K562 (cell line): Measurements from ENCODE around the gene FKBP8. TPM values are rescaled to one million over a fixed set of nuclear protein-coding genes. Genes with fewer than 3 reads are reported as not detected.

Experiments used
- CHCHD3 ChIP-seq: fragments of 250-450 bp; sonication (Bioruptor Pico); IDR thresholded peaks from 2 replicates; pipeline ENCODE4 v2.1.2; 2022; ENCODE audit warnings: mild to moderate bottlenecking
- FOXP1 ChIP-seq: sonication (generic); formaldehyde crosslinking; IDR thresholded peaks from 2 replicates; pipeline ENCODE4 v1.8.0; 2022; ENCODE audit warnings: mild to moderate bottlenecking, missing genetic modification reagents
- HDAC3 ChIP-seq: fragments of 450-650 bp; IDR thresholded peaks from 2 replicates; pipeline ENCODE4 v1.6.1; 2018; ENCODE audit warnings: borderline replicate concordance, mild to moderate bottlenecking, moderate library complexity; ENCODE audit not compliant: partially characterized antibody
- HNRNPUL1 ChIP-seq: fragments of 200-400 bp; formaldehyde crosslinking; IDR thresholded peaks from 2 replicates; pipeline ENCODE4 v1.6.1; 2017; ENCODE audit warnings: low read length
- NR2C2 ChIP-seq, 2 experiments: fragments of 200-800 bp in 1 of 2; sonication (Bioruptor generic) in 1 of 2; sonication (generic) in 1 of 2; formaldehyde crosslinking in 1 of 2; IDR thresholded peaks; 2 replicates each; pipeline versions ENCODE4 v1.6.1 to v1.8.0; 2016 to 2022; ENCODE audit warnings: mild to moderate bottlenecking in 1 of 2, missing compliant biosample characterization in 1 of 2, missing genetic modification characterization in 1 of 2, missing genetic modification reagents in 1 of 2
- NUFIP1 ChIP-seq: fragments of 450-650 bp; IDR thresholded peaks from 2 replicates; pipeline ENCODE4 v1.6.1; 2018; ENCODE audit not compliant: partially characterized antibody
- POU5F1 ChIP-seq: fragments of 150-350 bp; IDR thresholded peaks from 2 replicates; pipeline ENCODE4 v1.6.1; 2014; ENCODE audit warnings: borderline replicate concordance, low read length, low read depth, mild to moderate bottlenecking; ENCODE audit not compliant: partially characterized antibody
- RBM25 ChIP-seq: fragments of 200-400 bp; formaldehyde crosslinking; IDR thresholded peaks from 2 replicates; pipeline ENCODE4 v1.6.1; 2018; ENCODE audit warnings: low read length, low read depth, moderate library complexity; ENCODE audit not compliant: severe bottlenecking
- SP1 ChIP-seq: sonication (generic); formaldehyde crosslinking; IDR thresholded peaks from 2 replicates; pipeline ENCODE4 v1.8.1; 2022; ENCODE audit warnings: mild to moderate bottlenecking, missing genetic modification reagents
- ZNF282 ChIP-seq: sonication (generic); formaldehyde crosslinking; IDR thresholded peaks from 2 replicates; pipeline ENCODE4 v1.8.1; 2023; ENCODE audit warnings: missing genetic modification reagents
- ZNF347 ChIP-seq: fragments of 450-650 bp; formaldehyde crosslinking; IDR thresholded peaks from 2 replicates; pipeline ENCODE4 v1.4.0; 2020; ENCODE audit warnings: low read depth, mild to moderate bottlenecking, moderate library complexity
- ZZZ3 ChIP-seq: fragments of 450-650 bp; IDR thresholded peaks from 2 replicates; pipeline ENCODE4 v1.6.1; 2016; ENCODE audit warnings: antibody characterized with exemption, mild to moderate bottlenecking, moderate library complexity
- polyA plus RNA-seq, 8 experiments: library from polyadenylated mRNA; depleted of rRNA in 4 of 8; stranded (reverse) in 5 of 8; unstranded in 3 of 8; fragments of >200 nt; fragmentation: Nextera tagmentation in 2 of 8; fragmentation: Illumina TruSeq in 1 of 8; extraction: Ambion mirVana in 2 of 8; extraction: Trizol in 1 of 8; gene quantifications; 2 replicates each; pipeline versions ENCODE4 v1.2.1 to v1.2.3, GENCODE V29; 2011 to 2014; ENCODE audit warnings: inconsistent platforms in 1 of 8, missing spikeins in 1 of 8
- total RNA-seq, 7 experiments: library from RNA; depleted of rRNA in 6 of 7; stranded (reverse); fragments of >200 nt in 6 of 7; fragmentation: Illumina TruSeq in 2 of 7; extraction: Trizol in 2 of 7; gene quantifications; 2 replicates each; pipeline versions ENCODE4 v1.2.1 to v1.2.3, GENCODE V29; 2011 to 2021; ENCODE audit warnings: low replicate concordance in 1 of 7
- TF ChIP-seq, protein P1 (sequence below): fragments of 450-650 bp; IDR thresholded peaks from 2 replicates; pipeline ENCODE4 v1.6.1; 2016; ENCODE audit warnings: low read depth
- TF ChIP-seq, protein P2 (sequence below): fragments of 250-450 bp; sonication (Bioruptor Pico); IDR thresholded peaks from 2 replicates; pipeline ENCODE4 v1.9.0; 2021; ENCODE audit warnings: mild to moderate bottlenecking
- TF ChIP-seq, protein P3 (sequence below): IDR thresholded peaks from 2 replicates; pipeline ENCODE4 v1.6.1; 2011; ENCODE audit warnings: borderline replicate concordance, low read depth, mild to moderate bottlenecking, moderate library complexity, low read length; ENCODE audit not compliant: insufficient read depth, poor library complexity, severe bottlenecking

The FKBP8 gene
- total and polyA plus RNA-seq, 9 of the 15 experiments (the other 6 are each of a cell fraction or from before 2014, with no cell fraction given), result 0.46 to 236 (median 104) TPM

DNA sequence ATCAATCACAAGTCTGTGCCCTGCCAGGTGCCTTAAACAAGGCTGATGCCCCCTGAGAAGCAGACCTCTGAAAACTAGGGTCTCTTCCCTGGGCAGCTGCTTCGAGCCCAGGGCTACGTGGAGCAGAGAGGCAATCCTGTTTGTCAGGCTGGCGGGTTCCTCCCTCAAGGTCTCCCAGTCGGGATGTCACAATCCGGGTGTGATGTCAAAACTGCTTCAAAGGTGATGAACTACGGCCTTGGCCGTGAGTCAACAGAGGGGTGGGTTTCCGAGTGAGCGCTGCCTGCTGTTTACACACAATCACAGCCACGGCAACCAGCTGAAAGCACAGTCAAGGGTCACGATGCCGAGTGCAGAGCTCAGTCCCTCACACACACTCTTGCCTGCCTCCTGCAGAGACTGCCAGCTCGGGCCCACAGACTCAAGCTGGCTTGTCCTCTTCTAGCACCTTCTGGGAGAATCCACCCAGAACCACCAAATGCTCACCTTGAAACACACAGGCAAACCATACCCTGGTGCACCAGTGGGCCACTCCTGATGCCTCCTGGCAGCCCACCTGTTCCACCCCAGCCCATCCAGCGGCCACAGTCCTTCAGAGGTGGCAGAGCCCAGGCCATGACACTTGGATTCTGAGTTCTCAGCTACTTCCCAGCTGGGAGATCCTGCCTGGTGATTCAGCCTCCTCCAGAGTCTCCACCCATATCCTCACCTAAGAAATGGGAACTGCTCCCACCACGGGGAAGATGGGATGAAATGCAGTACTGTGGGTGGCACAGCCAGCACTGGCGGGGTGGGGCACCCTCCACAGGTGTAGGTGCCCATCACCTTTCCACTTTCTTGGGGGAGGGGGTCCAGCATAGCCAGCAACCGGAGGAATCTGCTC lies 28.3 kb downstream of the FKBP8 start (continued):
- TF ChIP-seq, protein P1, sequence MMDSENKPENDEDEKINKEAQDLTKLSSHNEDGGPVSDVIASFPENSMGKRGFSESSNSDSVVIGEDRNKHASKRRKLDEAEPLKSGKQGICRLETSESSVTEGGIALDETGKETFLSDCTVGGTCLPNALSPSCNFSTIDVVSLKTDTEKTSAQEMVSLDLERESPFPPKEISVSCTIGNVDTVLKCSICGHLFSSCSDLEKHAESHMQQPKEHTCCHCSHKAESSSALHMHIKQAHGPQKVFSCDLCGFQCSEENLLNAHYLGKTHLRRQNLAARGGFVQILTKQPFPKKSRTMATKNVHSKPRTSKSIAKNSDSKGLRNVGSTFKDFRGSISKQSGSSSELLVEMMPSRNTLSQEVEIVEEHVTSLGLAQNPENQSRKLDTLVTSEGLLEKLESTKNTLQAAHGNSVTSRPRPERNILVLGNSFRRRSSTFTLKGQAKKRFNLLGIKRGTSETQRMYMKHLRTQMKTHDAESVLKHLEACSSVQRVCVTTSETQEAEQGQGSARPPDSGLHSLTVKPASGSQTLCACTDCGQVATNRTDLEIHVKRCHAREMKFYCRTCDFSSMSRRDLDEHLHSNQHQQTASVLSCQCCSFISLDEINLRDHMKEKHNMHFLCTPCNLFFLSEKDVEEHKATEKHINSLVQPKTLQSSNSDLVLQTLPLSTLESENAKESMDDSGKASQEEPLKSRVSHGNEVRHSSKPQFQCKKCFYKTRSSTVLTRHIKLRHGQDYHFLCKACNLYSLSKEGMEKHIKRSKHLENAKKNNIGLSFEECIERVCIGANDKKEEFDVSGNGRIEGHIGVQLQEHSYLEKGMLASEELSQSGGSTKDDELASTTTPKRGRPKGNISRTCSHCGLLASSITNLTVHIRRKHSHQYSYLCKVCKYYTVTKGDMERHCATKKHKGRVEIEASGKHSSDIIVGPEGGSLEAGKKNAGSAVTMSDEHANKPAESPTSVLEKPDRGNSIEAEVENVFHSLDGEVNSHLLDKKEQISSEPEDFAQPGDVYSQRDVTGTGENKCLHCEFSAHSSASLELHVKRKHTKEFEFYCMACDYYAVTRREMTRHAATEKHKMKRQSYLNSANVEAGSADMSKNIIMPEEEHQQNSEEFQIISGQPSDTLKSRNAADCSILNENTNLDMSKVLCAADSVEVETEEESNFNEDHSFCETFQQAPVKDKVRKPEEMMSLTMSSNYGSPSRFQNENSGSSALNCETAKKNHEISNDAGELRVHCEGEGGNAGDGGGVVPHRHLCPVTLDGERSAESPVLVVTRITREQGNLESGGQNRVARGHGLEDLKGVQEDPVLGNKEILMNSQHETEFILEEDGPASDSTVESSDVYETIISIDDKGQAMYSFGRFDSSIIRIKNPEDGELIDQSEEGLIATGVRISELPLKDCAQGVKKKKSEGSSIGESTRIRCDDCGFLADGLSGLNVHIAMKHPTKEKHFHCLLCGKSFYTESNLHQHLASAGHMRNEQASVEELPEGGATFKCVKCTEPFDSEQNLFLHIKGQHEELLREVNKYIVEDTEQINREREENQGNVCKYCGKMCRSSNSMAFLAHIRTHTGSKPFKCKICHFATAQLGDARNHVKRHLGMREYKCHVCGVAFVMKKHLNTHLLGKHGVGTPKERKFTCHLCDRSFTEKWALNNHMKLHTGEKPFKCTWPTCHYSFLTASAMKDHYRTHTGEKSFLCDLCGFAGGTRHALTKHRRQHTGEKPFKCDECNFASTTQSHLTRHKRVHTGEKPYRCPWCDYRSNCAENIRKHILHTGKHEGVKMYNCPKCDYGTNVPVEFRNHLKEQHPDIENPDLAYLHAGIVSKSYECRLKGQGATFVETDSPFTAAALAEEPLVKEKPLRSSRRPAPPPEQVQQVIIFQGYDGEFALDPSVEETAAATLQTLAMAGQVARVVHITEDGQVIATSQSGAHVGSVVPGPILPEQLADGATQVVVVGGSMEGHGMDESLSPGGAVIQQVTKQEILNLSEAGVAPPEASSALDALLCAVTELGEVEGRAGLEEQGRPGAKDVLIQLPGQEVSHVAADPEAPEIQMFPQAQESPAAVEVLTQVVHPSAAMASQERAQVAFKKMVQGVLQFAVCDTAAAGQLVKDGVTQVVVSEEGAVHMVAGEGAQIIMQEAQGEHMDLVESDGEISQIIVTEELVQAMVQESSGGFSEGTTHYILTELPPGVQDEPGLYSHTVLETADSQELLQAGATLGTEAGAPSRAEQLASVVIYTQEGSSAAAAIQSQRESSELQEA, result no peak
- no peak for TF ChIP-seq ZZZ3
- TF ChIP-seq, protein P2, sequence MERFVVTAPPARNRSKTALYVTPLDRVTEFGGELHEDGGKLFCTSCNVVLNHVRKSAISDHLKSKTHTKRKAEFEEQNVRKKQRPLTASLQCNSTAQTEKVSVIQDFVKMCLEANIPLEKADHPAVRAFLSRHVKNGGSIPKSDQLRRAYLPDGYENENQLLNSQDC, result no peak
- TF ChIP-seq POU5F1, result no peak
- TF ChIP-seq CHCHD3, result no peak
- no peak for TF ChIP-seq ZNF282
- TF ChIP-seq, protein P3, sequence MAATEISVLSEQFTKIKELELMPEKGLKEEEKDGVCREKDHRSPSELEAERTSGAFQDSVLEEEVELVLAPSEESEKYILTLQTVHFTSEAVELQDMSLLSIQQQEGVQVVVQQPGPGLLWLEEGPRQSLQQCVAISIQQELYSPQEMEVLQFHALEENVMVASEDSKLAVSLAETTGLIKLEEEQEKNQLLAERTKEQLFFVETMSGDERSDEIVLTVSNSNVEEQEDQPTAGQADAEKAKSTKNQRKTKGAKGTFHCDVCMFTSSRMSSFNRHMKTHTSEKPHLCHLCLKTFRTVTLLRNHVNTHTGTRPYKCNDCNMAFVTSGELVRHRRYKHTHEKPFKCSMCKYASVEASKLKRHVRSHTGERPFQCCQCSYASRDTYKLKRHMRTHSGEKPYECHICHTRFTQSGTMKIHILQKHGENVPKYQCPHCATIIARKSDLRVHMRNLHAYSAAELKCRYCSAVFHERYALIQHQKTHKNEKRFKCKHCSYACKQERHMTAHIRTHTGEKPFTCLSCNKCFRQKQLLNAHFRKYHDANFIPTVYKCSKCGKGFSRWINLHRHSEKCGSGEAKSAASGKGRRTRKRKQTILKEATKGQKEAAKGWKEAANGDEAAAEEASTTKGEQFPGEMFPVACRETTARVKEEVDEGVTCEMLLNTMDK, result no peak
- TF ChIP-seq NR2C2 (CRISPR knock-in tag; IDR thresholded peaks at IDR 0.05), result no peak
- TF ChIP-seq NR2C2 (tag; IDR thresholded peaks at IDR 0.05), result peak; percentile 74; the same call in 1 of the 2 replicates
- no peak for TF ChIP-seq NUFIP1
- TF ChIP-seq SP1 (CRISPR knock-in tag), result no peak
- no peak for TF ChIP-seq RBM25
- TF ChIP-seq HNRNPUL1, result no peak
- no peak for TF ChIP-seq FOXP1 (CRISPR knock-in tag)
- no peak for TF ChIP-seq ZNF347 (CRISPR knock-in tag)
- no peak for TF ChIP-seq HDAC3
